ENCODE data around the gene F2.
"Not testable (repeated sequence)": the region's sequence is repeated elsewhere in the genome, so short reads cannot be mapped to it uniquely, and the experiment has no call there.

Gene F2

DNA sequence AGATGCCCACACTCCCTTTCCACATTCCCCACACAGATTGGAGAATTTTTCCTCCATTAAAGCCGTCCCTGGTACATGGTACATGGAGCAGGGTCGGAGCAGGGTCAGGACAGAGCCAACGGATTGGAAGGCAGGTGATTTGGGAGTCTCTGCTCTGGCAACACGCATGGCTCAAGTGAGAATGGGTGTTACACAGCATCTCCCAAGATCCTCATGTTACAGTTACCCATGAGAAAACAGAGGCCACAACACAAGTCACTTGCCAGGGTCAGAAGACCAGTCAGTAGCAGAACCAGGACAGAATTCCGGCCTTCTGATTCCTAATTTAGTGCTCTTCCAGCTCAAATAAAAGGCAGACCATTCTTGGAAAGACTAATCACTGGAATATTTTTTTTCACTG lies 7.7 kb upstream of the F2 start:
- no peaks in the 10 kb centered on the region for H3K9me3 ChIP-seq (ENCODE audit: control insufficient read depth, low read length)
- H3K4me3 ChIP-seq (ENCODE audit: low read depth, low read length), result no peak overlapping the region
- H3K4me1 ChIP-seq, result no peaks in the 10 kb centered on the region
- H3K9ac ChIP-seq, result no peak overlapping the region
- no peaks in the 10 kb centered on the region for H3K27me3 ChIP-seq (ENCODE audit: control insufficient read depth, insufficient read depth, low read length)
- peak overlapping the region; percentile 29 for H3K27ac ChIP-seq
- TF ChIP-seq CTCF (IDR thresholded peaks at IDR 0.05), result no peak
- no peak overlapping the region for H3K4me2 ChIP-seq (ENCODE audit: low read length)
- H3K79me2 ChIP-seq, result no peaks in the 10 kb centered on the region
- no peak overlapping the region for H2AFZ ChIP-seq
- no peaks in the 10 kb centered on the region for H3K36me3 ChIP-seq (ENCODE audit: control insufficient read depth, insufficient read depth, low read length)

DNA sequence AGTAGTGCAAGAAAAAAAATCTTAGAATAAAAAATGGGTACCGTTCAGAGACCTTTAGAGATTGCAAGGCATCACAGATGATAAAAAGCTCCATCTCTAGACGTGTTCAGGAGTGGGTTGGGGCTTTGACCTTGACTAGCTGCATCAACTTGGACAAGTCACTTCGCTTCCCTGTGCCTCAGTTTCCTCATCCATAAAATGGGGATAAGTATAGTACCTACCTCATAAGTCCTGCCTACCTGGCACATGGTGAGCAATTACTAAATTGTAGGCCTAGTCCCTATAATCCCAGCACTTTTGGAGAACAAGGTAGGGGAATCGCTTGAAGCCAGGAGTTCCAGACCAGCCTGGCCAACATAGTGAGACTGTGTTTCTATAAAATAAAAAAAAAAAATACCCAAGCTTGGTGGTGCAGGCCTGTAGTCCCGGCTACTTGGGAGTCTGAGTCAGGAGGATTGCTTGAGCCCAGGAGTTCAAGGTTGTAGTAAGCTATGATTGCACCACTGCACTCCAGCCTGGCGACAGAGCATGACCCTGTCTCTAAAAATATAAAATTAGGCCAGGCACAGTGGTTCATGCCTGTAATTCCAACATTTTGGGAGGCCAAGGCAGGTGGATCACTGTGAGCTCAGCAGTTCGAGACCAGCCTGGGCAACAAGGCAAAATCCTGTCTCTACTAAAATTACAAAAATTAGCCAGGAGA lies 6.0 kb upstream of the F2 start:
- Histone ChIP-seq H3K27ac (no peak overlapping the region), H2AFZ (no peak overlapping the region), H3K4me2 (ENCODE audit: low read length) (no peak overlapping the region), H3K9me3 (ENCODE audit: control insufficient read depth, low read length) (no peaks in the 10 kb centered on the region), H3K9ac (no peak overlapping the region), H3K4me1 (no peaks in the 10 kb centered on the region), H3K4me3 (ENCODE audit: low read depth, low read length) (no peak overlapping the region), H3K27me3 (ENCODE audit: control insufficient read depth, insufficient read depth, low read length) (no peaks in the 10 kb centered on the region), H3K36me3 (ENCODE audit: control insufficient read depth, insufficient read depth, low read length) (no peaks in the 10 kb centered on the region), H3K79me2 (no peaks in the 10 kb centered on the region)
- TF ChIP-seq CTCF (IDR thresholded peaks at IDR 0.05), result no peak

GRCh38 chr11:46717825-46718154 lies 1.2 kb upstream of the F2 start:
- H3K4me3 ChIP-seq (ENCODE audit: low read depth, low read length); H2AFZ ChIP-seq; H3K79me2 ChIP-seq; H3K36me3 ChIP-seq (ENCODE audit: control insufficient read depth, insufficient read depth, low read length); H3K4me1 ChIP-seq; H3K27ac ChIP-seq; H3K4me2 ChIP-seq (ENCODE audit: low read length); H3K9me3 ChIP-seq (ENCODE audit: control insufficient read depth, low read length); H3K9ac ChIP-seq; H3K27me3 ChIP-seq (ENCODE audit: control insufficient read depth, insufficient read depth, low read length): not testable (repeated sequence)

DNA sequence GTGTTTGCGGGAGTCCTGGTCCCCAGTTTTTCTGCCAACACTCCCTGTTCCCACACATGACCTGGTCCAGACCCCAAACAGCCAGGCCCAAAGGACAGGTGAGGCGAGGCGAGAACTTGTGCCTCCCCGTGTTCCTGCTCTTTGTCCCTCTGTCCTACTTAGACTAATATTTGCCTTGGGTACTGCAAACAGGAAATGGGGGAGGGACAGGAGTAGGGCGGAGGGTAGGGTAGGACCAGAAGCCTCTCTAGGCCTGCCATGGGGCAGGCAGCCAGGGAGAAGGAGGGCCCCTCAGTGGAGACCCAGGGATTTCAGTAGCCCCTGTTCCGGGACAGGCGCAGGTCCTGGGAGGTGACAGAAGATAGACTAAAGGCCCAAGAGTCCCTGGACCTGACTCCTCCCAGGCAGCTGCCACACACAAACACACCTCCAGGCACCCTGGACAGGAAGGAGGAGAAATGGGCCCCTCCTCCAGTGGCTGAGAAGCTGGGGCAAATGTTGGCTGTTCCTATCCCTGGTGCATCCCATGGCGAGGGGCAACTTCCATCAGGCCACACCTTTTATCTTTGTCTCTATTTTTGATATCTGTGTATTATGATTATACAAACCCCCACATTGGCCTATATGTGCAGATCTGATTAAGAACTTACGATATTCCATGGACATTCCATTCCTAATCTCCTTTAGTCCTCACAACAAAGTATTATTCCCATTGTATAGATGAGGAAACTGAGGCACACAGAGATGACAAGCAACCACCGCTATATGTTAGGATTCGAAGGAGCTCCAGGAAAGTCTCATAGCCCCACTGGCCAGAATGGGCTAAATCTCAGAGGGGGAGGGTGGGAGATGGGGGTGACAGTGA lies 626 bp upstream of the F2 start:
- Histone ChIP-seq H3K4me2 (ENCODE audit: low read length) (no peak overlapping the region), H3K9ac (no peak overlapping the region), H3K9me3 (ENCODE audit: control insufficient read depth, low read length) (no peaks in the 10 kb centered on the region), H3K27me3 (ENCODE audit: control insufficient read depth, insufficient read depth, low read length) (no peaks in the 10 kb centered on the region), H2AFZ (no peak overlapping the region), H3K27ac (no peak overlapping the region), H3K4me3 (ENCODE audit: low read depth, low read length) (no peak overlapping the region), H3K79me2 (no peaks in the 10 kb centered on the region), H3K4me1 (no peaks in the 10 kb centered on the region), H3K36me3 (ENCODE audit: control insufficient read depth, insufficient read depth, low read length) (no peaks in the 10 kb centered on the region)
- no peak for TF ChIP-seq CTCF (IDR thresholded peaks at IDR 0.05)

- no peak overlapping the region for H3K4me3 ChIP-seq (ENCODE audit: low read depth, low read length)
Measured at GRCh38 chr11:46719543-46720218, 668 bp downstream of the F2 start.

More at GRCh38 chr11:46719543-46720218, 668 bp downstream of the F2 start:
- Histone ChIP-seq H3K4me2 (ENCODE audit: low read length) (no peak overlapping the region), H3K27me3 (ENCODE audit: control insufficient read depth, insufficient read depth, low read length) (no peaks in the 10 kb centered on the region), H3K27ac (no peak overlapping the region), H3K4me1 (no peaks in the 10 kb centered on the region), H2AFZ (no peak overlapping the region), H3K9me3 (ENCODE audit: control insufficient read depth, low read length) (no peaks in the 10 kb centered on the region), H3K9ac (no peak overlapping the region), H3K79me2 (no peaks in the 10 kb centered on the region), H3K36me3 (ENCODE audit: control insufficient read depth, insufficient read depth, low read length) (no peaks in the 10 kb centered on the region)
- TF ChIP-seq CTCF (IDR thresholded peaks at IDR 0.05), result no peak
